ENCODE measurements around the gene MRPS18C.

DNA sequence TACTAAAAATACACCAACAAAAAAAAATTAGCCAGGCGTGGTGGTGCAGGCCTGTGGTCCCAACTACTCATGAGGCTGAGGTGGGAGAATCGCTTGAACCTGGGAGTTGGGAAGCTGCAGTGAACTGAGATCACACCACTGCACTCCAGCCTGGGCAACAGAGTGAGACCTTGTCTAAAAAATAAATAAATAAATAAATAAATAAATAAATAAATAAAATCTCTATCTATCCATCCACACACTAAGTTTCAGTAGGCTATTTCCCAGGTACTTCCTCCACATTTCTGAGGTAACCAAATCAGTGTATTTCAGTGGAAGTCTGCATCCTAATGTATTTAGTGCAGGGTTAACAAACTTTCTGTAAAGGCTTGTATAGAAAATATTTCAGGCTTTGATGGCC, 18.1 kb downstream of the MRPS18C start:
- TF ChIP-seq EP300 (IDR thresholded peaks at IDR 0.05) = no peak
- TF ChIP-seq, protein P1, sequence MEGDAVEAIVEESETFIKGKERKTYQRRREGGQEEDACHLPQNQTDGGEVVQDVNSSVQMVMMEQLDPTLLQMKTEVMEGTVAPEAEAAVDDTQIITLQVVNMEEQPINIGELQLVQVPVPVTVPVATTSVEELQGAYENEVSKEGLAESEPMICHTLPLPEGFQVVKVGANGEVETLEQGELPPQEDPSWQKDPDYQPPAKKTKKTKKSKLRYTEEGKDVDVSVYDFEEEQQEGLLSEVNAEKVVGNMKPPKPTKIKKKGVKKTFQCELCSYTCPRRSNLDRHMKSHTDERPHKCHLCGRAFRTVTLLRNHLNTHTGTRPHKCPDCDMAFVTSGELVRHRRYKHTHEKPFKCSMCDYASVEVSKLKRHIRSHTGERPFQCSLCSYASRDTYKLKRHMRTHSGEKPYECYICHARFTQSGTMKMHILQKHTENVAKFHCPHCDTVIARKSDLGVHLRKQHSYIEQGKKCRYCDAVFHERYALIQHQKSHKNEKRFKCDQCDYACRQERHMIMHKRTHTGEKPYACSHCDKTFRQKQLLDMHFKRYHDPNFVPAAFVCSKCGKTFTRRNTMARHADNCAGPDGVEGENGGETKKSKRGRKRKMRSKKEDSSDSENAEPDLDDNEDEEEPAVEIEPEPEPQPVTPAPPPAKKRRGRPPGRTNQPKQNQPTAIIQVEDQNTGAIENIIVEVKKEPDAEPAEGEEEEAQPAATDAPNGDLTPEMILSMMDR (IDR thresholded peaks at IDR 0.05) = no peak
- TF ChIP-seq POLR2AphosphoS5 (IDR thresholded peaks at IDR 0.05) = no peak
- TF ChIP-seq POLR2A (IDR thresholded peaks at IDR 0.05) = no peak
